Chondrocyte (in vitro differentiated cells): ENCODE results near the gene MLYCD. TPM values are rescaled to one million over a fixed set of nuclear protein-coding genes. Genes with fewer than 3 reads are reported as not detected.

Source experiments
- total RNA-seq: library from RNA; stranded (reverse); gene quantifications from 3 replicates; pipeline ENCODE4 v1.2.1, GENCODE V29; 2021

Gene MLYCD
- total RNA-seq, 1 donor from 2014 or later = 3.1 TPM

Other genes starting within 250 kb of the MLYCD start
- 88.4 to 106 TPM (median 88.8 TPM) in 3 replicates for gene HSBP1, start 91.1 kb upstream of the MLYCD start, total RNA-seq
- gene OSGIN1, start 54.1 kb downstream of the MLYCD start, total RNA-seq = 1.3 to 2.8 TPM (median 2.5 TPM) in 3 replicates
- 0.40 to 0.72 TPM (median 0.58 TPM) in 3 replicates for gene NECAB2, start 69.1 kb downstream of the MLYCD start, total RNA-seq
- not detected in 3 replicates for gene SLC38A8, start 143.7 kb downstream of the MLYCD start, total RNA-seq
- gene MBTPS1, start 217.8 kb downstream of the MLYCD start, total RNA-seq = 83.7 to 105 TPM (median 88.7 TPM) in 3 replicates
- 15.2 to 25.5 TPM (median 20.8 TPM) in 3 replicates for gene HSDL1, start 246.1 kb downstream of the MLYCD start, total RNA-seq
- not detected in 3 replicates for gene DNAAF1, start 246.2 kb downstream of the MLYCD start, total RNA-seq